A549 (cell line): ENCODE measurements around the gene PSMB8. TPM values are rescaled to one million over a fixed set of nuclear protein-coding genes. Genes with fewer than 3 reads are reported as not detected.
A peak's percentile ranks its signal among the peaks of the same experiment; 100 is the strongest.

Experiments
- ATAC-seq, 2 experiments: fragments of 200-7000 bp in 1 of 2; fragments of >200 bp in 1 of 2; cut with Nextera tagmentation in 1 of 2; cut with Tn5 transposase in 1 of 2; 3 replicates each; pipeline versions ENCODE4 v1.8.0 to v1.9.1; 2018 to 2020; ENCODE audit warnings: mild to moderate bottlenecking in 1 of 2, moderate library complexity in 1 of 2
- CTCF ChIA-PET: fragments of 300-600 bp; sonication (Branson Sonifier 250); formaldehyde crosslinking; extraction: SDS; loops from one replicate; lab custom pipeline; 2021; ENCODE audit warnings: antibody characterized with exemption, inconsistent platforms; lab: Yijun Ruan, JAX
- POLR2A ChIA-PET: fragments of 350-600 bp; formaldehyde crosslinking; extraction: SDS; loops from one replicate; lab custom pipeline; 2021; ENCODE audit warnings: antibody characterized with exemption, inconsistent platforms; lab: Yijun Ruan, JAX
- DNase-seq, 2 experiments: peaks; one replicate each; pipeline versions ENCODE4 v3.0.0 to v3.0.0-alpha.2; 2011 to 2016; ENCODE audit warnings: low read depth in 1 of 2, low spot score in 1 of 2
- FAIRE-seq: peaks from 2 replicates; lab custom pipeline; 2011; peaks lifted over from hg19 to GRCh38; lab: Jason Lieb, UNC
- H3K27ac ChIP-seq, 2 experiments: fragments of >200 bp; sonication (Bioruptor Twin); formaldehyde crosslinking; 3 replicates each; pipeline ENCODE4 v1.5.1; 2016 to 2017
- H3K4me1 ChIP-seq: fragments of >200 bp; sonication (Bioruptor Twin); formaldehyde crosslinking; 3 replicates; pipeline ENCODE4 v1.6.1; 2016
- H3K4me2 ChIP-seq: fragments of >200 bp; sonication (Bioruptor Twin); formaldehyde crosslinking; 3 replicates; pipeline ENCODE4 v1.6.1; 2016
- H3K4me3 ChIP-seq: fragments of >200 bp; sonication (Bioruptor Twin); formaldehyde crosslinking; 3 replicates; pipeline ENCODE4 v1.5.1; 2016
- H3K9me3 ChIP-seq: fragments of >200 bp; sonication (Bioruptor Twin); formaldehyde crosslinking; 3 replicates; pipeline ENCODE4 v1.6.1; 2016
- BHLHE40 ChIP-seq: IDR thresholded peaks from 2 replicates; pipeline ENCODE4 v1.6.1; 2012; ENCODE audit warnings: low read depth, low read length, inconsistent platforms
- CBX2 ChIP-seq: fragments of 200-600 bp; sonication (generic); IDR thresholded peaks from 2 replicates; pipeline ENCODE4 v1.6.1; 2016; ENCODE audit warnings: low read depth, mild to moderate bottlenecking, borderline replicate concordance
- CHD2 ChIP-seq: fragments of 150-350 bp; IDR thresholded peaks from 2 replicates; pipeline ENCODE4 v1.6.1; 2014; ENCODE audit warnings: low read length; ENCODE audit not compliant: partially characterized antibody
- ESRRA ChIP-seq: fragments of 150-350 bp; IDR thresholded peaks from 2 replicates; pipeline ENCODE4 v1.6.1; 2014; ENCODE audit warnings: mild to moderate bottlenecking, low read length, borderline replicate concordance
- FOSB ChIP-seq: fragments of 250-450 bp; sonication (Bioruptor Pico); IDR thresholded peaks from 2 replicates; pipeline ENCODE4 v1.5.0; 2020; ENCODE audit warnings: mild to moderate bottlenecking, moderate library complexity
- HDAC2 ChIP-seq: fragments of 200-600 bp; sonication (generic); IDR thresholded peaks from 2 replicates; pipeline ENCODE4 v1.6.1; 2016
- HEYL ChIP-seq: fragments of 250-450 bp; sonication (Bioruptor Pico); IDR thresholded peaks from 2 replicates; pipeline ENCODE4 v1.8.0; 2021; ENCODE audit warnings: mild to moderate bottlenecking, moderate library complexity
- HOXA7 ChIP-seq: fragments of 250-450 bp; sonication (Bioruptor Pico); IDR thresholded peaks from 2 replicates; pipeline ENCODE4 v1.5.0; 2020; ENCODE audit warnings: mild to moderate bottlenecking, moderate library complexity
- KDM1A ChIP-seq: fragments of 200-600 bp; sonication (generic); IDR thresholded peaks from 2 replicates; pipeline ENCODE4 v1.6.1; 2016; ENCODE audit warnings: low read depth, mild to moderate bottlenecking
- MAZ ChIP-seq: fragments of 150-350 bp; IDR thresholded peaks from 2 replicates; pipeline ENCODE4 v1.6.1; 2014; ENCODE audit warnings: antibody characterized with exemption, low read depth, low read length, borderline replicate concordance
- NR3C1 ChIP-seq: fragments of >200 bp; sonication (Bioruptor Twin); formaldehyde crosslinking; IDR thresholded peaks from 3 replicates; pipeline ENCODE4 v1.6.1; 2017
- PHF8 ChIP-seq: fragments of 200-600 bp; sonication (generic); IDR thresholded peaks from 2 replicates; pipeline ENCODE4 v1.6.1; 2016; ENCODE audit warnings: low read depth, mild to moderate bottlenecking, antibody characterized with exemption, moderate library complexity, borderline replicate concordance
- POLR2A ChIP-seq: IDR thresholded peaks from 2 replicates; pipeline ENCODE4 v1.6.1; 2012; ENCODE audit warnings: mild to moderate bottlenecking, low read length
- RAD21 ChIP-seq, 2 experiments: fragments of >200 bp in 1 of 2; sonication (Bioruptor Twin) in 1 of 2; formaldehyde crosslinking in 1 of 2; IDR thresholded peaks in 1 of 2; conservative IDR thresholded peaks in 1 of 2; 2 replicates in 1 of 2; 3 replicates in 1 of 2; pipeline ENCODE4 v1.6.1; 2012 to 2018; ENCODE audit warnings: inconsistent platforms in 1 of 2
- RNF2 ChIP-seq: fragments of 200-600 bp; sonication (generic); IDR thresholded peaks from 2 replicates; pipeline ENCODE4 v1.6.1; 2016; ENCODE audit warnings: low read depth, mild to moderate bottlenecking, antibody characterized with exemption, moderate library complexity, borderline replicate concordance
- SMC3 ChIP-seq: fragments of >200 bp; sonication (Bioruptor Twin); formaldehyde crosslinking; IDR thresholded peaks from 3 replicates; pipeline ENCODE4 v1.6.1; 2018; ENCODE audit warnings: inconsistent platforms
- ZNF302 ChIP-seq: fragments of 250-450 bp; sonication (Bioruptor Pico); IDR thresholded peaks from 2 replicates; pipeline ENCODE4 v1.9.0; 2021; ENCODE audit warnings: inconsistent platforms, mild to moderate bottlenecking, moderate library complexity
- WGBS: methylation state at CpG from one replicate; pipeline ENCODE4 v1.1.6; 2017; ENCODE audit errors: missing lambda C conversion rate; 5-methylcytosine and 5-hydroxymethylcytosine counted together
- polyA plus RNA-seq, 4 experiments: library from polyadenylated mRNA; depleted of rRNA in 3 of 4; stranded (reverse); fragments of >200 nt; fragmentation: RNase III in 1 of 4; extraction: RNeasy Plus Mini Kit Qiagen cat#74134 plus additional on column Dnase treatment in 1 of 4; gene quantifications; 2 replicates in 3 of 4; 3 replicates in 1 of 4; pipeline ENCODE4 v1.2.3, GENCODE V29; 2011 to 2017
- TF ChIP-seq, protein P1 (sequence below): fragments of 200-600 bp; sonication (generic); IDR thresholded peaks from 2 replicates; pipeline ENCODE4 v1.6.1; 2016; ENCODE audit warnings: antibody characterized with exemption, mild to moderate bottlenecking, moderate library complexity
- TF ChIP-seq, protein P2 (sequence below): fragments of 250-450 bp; sonication (Bioruptor Pico); IDR thresholded peaks from 2 replicates; pipeline ENCODE4 v1.5.0; 2021; ENCODE audit warnings: mild to moderate bottlenecking, moderate library complexity, borderline replicate concordance
- TF ChIP-seq, protein P3 (sequence below): fragments of >200 bp; sonication (Bioruptor Twin); formaldehyde crosslinking; IDR thresholded peaks from 3 replicates; pipeline ENCODE4 v1.5.1; 2016

Gene PSMB8
- polyA plus RNA-seq, 2 of the 4 experiments (the other 2 are of a cell fraction) = 14.6 to 20.2 TPM

DNA sequence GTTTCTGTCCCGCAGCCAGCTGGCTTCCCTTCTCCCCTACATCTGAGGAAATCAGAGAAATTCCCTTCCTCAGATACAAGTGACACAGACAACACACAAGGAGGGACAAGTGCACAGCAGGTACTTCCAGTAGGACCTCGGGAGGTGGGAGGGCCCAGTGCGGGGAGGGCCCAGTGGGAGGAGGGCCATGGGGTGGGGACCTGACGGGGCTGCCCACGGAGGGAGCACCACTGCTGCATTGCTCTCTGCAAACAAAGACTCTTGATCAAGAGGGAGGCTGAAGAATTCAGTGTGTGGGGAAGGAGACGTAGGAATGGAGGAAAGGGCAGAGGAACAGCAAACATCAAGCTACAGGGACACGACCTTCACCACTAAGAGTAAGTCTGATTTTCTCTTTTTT is 14.4 kb downstream of the PSMB8 start:
- Histone ChIP-seq H3K9me3 (no peaks in the 10 kb centered on the region), H3K4me1 (no peaks in the 10 kb centered on the region), H3K4me3 (no peak overlapping the region), H3K27ac (no peak overlapping the region), H3K4me2 (no peak overlapping the region)
- ChIA-PET CTCF (interaction anchor here (1.0 to 5.8 kb wide), 2 partner anchors 9 to 39 kb away, joined by 3 to 69 read pairs; partner anchors contain the start of gene TAP2), POLR2A (no interaction called here)
- no peak for FAIRE-seq
- DNase-seq = no peak
- ATAC-seq = no peak
- WGBS = 69% methylated on average over 6 of the region's 7 CpGs
- TF ChIP-seq SMC3 = no peak
- TF ChIP-seq NR3C1 = no peak
- TF ChIP-seq CHD2 = no peak
- no peak for TF ChIP-seq ESRRA

DNA sequence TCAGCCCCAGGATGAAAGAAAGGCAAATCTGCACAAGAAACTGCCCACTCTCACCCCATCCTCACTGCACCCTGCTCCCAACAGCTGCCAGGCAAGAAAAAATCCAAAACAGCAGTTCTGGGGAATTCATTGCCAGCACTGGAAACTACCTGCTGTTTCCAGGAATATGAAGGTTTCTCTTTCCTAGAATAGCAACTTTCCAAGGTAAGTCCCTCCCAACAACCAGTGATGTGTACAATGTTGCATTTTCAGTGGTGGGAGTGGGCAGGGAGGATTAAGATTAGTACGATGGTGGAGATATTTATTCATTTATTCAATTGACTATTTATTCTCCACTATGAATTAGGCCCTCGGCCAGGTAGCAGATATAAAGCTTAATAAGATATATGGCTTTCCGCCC is 16.8 kb downstream of the PSMB8 start:
- Histone ChIP-seq H3K4me3 (no peak overlapping the region), H3K4me1 (no peaks in the 10 kb centered on the region)
- DNase-seq = no peak
- ATAC-seq = no peak
- TF ChIP-seq POLR2A (no peak), HDAC2 (no peak), PHF8 (no peak), ZNF302 (no peak), BHLHE40 (no peak), RNF2 (no peak), RAD21 (conservative IDR thresholded peaks at IDR 0.05 in 1 of 2, IDR thresholded peaks at IDR 0.05 in 1 of 2) (no peak), CBX2 (no peak), MAZ (no peak), HEYL (CRISPR knock-in tag) (no peak), FOSB (CRISPR knock-in tag) (no peak)
- TF ChIP-seq, protein P1, sequence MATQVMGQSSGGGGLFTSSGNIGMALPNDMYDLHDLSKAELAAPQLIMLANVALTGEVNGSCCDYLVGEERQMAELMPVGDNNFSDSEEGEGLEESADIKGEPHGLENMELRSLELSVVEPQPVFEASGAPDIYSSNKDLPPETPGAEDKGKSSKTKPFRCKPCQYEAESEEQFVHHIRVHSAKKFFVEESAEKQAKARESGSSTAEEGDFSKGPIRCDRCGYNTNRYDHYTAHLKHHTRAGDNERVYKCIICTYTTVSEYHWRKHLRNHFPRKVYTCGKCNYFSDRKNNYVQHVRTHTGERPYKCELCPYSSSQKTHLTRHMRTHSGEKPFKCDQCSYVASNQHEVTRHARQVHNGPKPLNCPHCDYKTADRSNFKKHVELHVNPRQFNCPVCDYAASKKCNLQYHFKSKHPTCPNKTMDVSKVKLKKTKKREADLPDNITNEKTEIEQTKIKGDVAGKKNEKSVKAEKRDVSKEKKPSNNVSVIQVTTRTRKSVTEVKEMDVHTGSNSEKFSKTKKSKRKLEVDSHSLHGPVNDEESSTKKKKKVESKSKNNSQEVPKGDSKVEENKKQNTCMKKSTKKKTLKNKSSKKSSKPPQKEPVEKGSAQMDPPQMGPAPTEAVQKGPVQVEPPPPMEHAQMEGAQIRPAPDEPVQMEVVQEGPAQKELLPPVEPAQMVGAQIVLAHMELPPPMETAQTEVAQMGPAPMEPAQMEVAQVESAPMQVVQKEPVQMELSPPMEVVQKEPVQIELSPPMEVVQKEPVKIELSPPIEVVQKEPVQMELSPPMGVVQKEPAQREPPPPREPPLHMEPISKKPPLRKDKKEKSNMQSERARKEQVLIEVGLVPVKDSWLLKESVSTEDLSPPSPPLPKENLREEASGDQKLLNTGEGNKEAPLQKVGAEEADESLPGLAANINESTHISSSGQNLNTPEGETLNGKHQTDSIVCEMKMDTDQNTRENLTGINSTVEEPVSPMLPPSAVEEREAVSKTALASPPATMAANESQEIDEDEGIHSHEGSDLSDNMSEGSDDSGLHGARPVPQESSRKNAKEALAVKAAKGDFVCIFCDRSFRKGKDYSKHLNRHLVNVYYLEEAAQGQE = no peak
- TF ChIP-seq, protein P2, sequence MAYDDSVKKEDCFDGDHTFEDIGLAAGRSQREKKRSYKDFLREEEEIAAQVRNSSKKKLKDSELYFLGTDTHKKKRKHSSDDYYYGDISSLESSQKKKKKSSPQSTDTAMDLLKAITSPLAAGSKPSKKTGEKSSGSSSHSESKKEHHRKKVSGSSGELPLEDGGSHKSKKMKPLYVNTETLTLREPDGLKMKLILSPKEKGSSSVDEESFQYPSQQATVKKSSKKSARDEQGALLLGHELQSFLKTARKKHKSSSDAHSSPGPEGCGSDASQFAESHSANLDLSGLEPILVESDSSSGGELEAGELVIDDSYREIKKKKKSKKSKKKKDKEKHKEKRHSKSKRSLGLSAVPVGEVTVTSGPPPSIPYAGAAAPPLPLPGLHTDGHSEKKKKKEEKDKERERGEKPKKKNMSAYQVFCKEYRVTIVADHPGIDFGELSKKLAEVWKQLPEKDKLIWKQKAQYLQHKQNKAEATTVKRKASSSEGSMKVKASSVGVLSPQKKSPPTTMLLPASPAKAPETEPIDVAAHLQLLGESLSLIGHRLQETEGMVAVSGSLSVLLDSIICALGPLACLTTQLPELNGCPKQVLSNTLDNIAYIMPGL (CRISPR knock-in tag) = no peak
- TF ChIP-seq, all 56 proteins: peak for 0
- POLR2A ChIA-PET = interaction anchor here (1.2 kb wide), 1 partner anchor 11 kb away, joined by 3 read pairs; the partner anchor contains the start of gene TAP2
- no peak overlapping the region for H3K27ac ChIP-seq
- H3K4me2 ChIP-seq = no peak overlapping the region
- CTCF ChIA-PET = interaction anchor here (1.4 to 5.8 kb wide), 7 partner anchors 12 to 127 kb away, joined by 4 to 69 read pairs (median 8); partner anchors contain the start of gene TAP2
- H3K9me3 ChIP-seq = no peaks in the 10 kb centered on the region
- 86% methylated on average over 3 of the region's 3 CpGs for WGBS
- no peak for FAIRE-seq

DNA sequence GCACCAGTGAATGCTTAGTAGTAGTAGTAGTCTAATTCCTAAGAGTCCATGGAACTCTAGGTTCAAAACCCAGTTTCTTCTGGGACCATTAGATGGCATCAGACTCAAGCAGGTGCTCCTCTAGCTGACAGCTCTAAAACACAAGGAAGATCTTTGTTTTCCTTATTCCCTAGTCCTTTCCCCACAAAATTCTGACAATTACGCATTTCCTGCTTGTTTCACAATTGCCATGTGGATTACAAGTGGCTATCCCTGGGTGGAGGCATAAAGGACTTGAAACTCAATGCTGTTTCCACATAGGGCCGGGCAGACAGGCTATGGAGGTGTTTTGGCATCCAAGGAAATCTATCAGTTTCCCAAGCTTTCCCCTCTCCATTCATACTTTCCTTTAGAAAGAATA is 17.9 kb downstream of the PSMB8 start:
- no peak overlapping the region for H3K27ac ChIP-seq
- FAIRE-seq (no peak), DNase-seq (peak in 1 of 2 experiments; percentile 24), ATAC-seq (peak; percentile 68 to 71; a peak in 5 of 6 replicates)
- ChIA-PET POLR2A (interaction anchor here (0.7 to 1.0 kb wide), 2 partner anchors 42 to 146 kb away, joined by 3 to 4 read pairs; no protein-coding TSS in a partner anchor), CTCF (interaction anchor here (0.6 to 5.8 kb wide), 9 partner anchors 9 to 141 kb away, joined by 3 to 69 read pairs (median 6); partner anchors contain the start of genes HLA-DMA and TAP2)
- WGBS = 79% methylated on average over 2 of the region's 2 CpGs
- H3K4me3 ChIP-seq = no peak overlapping the region
- no peak overlapping the region for H3K4me2 ChIP-seq
- no peaks in the 10 kb centered on the region for H3K9me3 ChIP-seq
- H3K4me1 ChIP-seq = no peaks in the 10 kb centered on the region
- TF ChIP-seq SMC3 = peak; percentile 39; the same call in 2 of the 3 replicates
- TF ChIP-seq KDM1A = no peak
- TF ChIP-seq HOXA7 (CRISPR knock-in tag) = no peak
- peak; percentile 47 to 49 for TF ChIP-seq RAD21 (conservative IDR thresholded peaks at IDR 0.05 in 1 of 2, IDR thresholded peaks at IDR 0.05 in 1 of 2)
- TF ChIP-seq, protein P3, sequence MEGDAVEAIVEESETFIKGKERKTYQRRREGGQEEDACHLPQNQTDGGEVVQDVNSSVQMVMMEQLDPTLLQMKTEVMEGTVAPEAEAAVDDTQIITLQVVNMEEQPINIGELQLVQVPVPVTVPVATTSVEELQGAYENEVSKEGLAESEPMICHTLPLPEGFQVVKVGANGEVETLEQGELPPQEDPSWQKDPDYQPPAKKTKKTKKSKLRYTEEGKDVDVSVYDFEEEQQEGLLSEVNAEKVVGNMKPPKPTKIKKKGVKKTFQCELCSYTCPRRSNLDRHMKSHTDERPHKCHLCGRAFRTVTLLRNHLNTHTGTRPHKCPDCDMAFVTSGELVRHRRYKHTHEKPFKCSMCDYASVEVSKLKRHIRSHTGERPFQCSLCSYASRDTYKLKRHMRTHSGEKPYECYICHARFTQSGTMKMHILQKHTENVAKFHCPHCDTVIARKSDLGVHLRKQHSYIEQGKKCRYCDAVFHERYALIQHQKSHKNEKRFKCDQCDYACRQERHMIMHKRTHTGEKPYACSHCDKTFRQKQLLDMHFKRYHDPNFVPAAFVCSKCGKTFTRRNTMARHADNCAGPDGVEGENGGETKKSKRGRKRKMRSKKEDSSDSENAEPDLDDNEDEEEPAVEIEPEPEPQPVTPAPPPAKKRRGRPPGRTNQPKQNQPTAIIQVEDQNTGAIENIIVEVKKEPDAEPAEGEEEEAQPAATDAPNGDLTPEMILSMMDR = peak; percentile 40
